Measurements from ENCODE around the gene HIP1R.

- TF ChIP-seq CTCF (IDR thresholded peaks at IDR 0.05) (no peak), POLR2A (IDR thresholded peaks at IDR 0.05) (no peak)
These were observed 61.4 kb downstream of the HIP1R start for GRCh38 chr12:122896662-122897061.
